GM19395 (cell line): ENCODE data around the gene MCM3AP.

Experiments used
- ATAC-seq: cut with Tn5 transposase; IDR thresholded peaks from one replicate; pipeline ENCODE4 v1.9.1; 2021; ENCODE audit warnings: mild to moderate bottlenecking, moderate library complexity; ENCODE audit not compliant: unreplicated experiment

The MCM3AP gene

DNA sequence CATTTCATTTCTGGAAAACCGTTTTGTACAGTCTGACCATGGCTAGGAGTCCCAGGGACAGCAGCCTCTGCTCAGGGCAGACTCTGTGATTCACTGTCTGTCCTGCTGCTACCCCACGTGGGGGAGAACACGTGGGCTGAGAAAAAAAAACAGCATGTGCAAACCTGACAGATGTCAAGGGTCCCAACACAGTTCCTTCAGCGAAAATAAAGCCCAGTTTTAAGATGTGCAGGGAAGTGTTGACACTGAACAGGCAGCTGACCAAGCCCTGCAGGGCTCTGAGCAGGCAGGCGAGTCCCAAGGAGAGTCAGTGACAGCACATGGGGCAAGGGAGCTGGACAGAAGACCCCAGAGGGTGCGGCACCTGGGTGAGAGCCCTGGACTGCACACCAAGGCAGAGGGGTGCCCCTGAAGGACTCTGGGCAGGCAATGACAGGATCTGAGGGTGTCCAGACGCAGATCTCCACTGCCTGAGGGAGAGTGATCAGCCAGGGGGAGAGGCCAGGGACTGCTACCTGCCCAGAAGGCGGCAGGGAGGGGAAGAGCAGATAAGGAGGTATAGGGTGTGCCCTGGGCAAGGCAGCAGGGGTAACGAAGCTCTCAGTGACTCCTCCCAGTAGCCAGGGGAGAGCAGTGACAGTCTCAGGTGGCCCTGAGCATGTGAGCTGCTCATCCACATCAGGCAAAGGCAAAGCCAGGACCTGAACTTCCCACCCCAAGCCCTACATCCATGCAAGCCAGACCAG is 96.0 kb downstream of the MCM3AP start:
- ATAC-seq: no peak

DNA sequence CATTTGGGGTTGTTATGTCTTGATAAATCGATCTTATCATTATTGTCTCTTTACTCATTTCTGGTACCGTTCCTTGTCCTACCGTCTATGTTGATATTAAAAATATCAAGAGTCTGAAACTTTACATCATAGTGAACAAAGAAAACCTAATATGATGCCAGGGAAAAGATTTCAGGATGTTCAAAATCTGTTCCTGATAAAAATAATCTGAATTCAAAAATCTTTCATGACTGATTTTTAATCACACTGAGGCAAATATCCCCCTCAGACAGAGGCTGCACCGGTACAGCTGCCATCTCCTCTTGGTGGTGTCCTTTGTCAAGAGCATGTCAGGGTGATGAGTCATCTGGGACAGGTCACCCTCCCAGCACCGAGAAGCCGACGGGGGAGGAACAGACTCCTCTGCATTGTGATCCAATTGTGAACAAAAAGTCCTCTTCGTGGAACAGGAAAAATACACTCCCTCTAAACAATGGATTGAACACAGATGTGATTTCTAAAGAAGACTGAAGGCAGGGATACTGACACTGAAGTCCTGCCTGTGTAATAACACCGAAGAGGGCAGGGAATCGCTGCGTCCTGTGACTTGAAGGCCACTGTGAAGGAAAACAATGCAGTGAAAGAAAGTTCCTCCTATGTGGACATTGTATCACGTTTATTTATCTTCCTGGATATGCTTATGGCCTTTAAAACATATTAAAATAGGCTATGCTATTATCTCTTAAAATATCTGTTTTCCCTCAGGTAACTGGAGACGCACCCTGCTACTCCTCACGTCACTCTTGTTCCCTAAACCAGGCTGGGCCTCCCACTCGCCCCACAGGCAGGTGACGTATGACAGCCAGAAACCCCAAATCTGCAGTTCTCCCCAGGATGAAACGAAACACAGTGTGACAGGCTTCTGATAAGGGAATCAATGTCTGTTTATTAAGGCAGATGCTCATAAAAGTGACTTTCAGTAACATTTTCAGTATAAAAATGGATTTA is 96.9 kb downstream of the MCM3AP start:
- no peak for ATAC-seq

DNA sequence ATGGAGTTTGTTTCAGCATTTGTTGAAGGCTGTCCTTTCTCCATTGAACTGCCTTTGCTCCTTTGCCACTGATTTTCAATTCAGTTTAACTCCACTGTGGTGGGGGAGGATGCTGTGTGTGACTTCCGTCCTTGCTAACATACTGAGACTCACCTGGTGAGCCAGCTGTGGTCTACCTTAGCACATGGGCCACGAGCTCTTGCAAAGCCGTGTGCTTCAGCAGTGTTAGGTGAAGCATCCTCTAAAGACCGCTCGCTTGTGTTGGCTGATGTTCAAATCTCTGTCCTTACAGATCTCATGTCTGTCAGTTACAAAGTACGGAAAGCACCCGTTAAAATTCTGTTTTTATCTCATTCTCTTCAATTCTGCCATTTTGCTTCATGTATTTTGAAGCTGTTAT is 97.6 kb downstream of the MCM3AP start:
- no peak for ATAC-seq

DNA sequence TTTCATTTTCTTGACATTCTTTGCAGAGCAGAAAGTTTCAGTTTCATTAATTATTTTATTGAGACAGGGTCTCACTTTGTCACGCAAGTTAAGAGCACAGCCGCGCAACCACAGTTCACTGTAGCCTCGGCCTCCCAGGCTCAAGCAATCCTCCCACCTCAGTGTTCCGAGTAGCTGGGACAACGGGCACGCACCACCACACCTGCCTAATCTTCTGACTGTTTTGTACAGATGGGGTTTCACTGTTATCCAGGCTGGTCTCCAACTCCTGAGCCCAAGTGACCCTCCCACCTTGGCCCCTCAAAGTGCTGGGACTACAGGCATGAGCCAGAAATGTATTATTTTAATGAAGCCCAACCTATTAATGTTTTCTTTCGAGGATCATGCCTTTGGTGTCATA is 98.2 kb downstream of the MCM3AP start:
- no peak for ATAC-seq

DNA sequence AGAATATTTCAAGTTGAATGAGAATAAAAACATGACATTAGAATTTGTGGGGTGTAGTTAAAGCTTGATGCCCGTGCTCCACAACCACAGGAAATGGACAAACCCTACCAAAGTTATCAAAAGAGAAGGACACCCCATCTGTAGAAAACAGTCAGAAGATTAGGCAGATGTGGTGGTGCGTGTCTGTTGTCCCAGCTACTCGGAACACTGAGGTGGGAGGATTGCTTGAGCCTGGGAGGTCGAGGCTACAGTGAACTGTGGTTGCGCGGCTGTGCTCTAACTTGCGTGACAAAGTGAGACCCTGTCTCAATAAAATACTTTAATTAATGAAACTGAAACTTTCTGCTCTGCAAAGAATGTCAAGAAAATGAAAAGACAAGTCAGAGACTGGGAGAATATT is 99.7 kb downstream of the MCM3AP start:
- ATAC-seq: no peak
